ENCODE data around the gene TUB.

The TUB gene

GRCh38 chr11:8040921-8041285, 40.1 kb upstream of the TUB start:
- H3K4me1 Mint-ChIP-seq = peaks cover 6% of the 10 kb centered on the region
- H3K9me3 Mint-ChIP-seq = peaks cover 5% of the 10 kb centered on the region
- no peaks in the 10 kb centered on the region for H3K36me3 Mint-ChIP-seq (ENCODE audit: low read depth)
- H3K27me3 Mint-ChIP-seq (ENCODE audit: low read depth) = peaks cover 21% of the 10 kb centered on the region
- H3K27ac Mint-ChIP-seq = no peak overlapping the region
- TF ChIP-seq, protein P1, sequence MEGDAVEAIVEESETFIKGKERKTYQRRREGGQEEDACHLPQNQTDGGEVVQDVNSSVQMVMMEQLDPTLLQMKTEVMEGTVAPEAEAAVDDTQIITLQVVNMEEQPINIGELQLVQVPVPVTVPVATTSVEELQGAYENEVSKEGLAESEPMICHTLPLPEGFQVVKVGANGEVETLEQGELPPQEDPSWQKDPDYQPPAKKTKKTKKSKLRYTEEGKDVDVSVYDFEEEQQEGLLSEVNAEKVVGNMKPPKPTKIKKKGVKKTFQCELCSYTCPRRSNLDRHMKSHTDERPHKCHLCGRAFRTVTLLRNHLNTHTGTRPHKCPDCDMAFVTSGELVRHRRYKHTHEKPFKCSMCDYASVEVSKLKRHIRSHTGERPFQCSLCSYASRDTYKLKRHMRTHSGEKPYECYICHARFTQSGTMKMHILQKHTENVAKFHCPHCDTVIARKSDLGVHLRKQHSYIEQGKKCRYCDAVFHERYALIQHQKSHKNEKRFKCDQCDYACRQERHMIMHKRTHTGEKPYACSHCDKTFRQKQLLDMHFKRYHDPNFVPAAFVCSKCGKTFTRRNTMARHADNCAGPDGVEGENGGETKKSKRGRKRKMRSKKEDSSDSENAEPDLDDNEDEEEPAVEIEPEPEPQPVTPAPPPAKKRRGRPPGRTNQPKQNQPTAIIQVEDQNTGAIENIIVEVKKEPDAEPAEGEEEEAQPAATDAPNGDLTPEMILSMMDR (IDR thresholded peaks at IDR 0.05; ENCODE audit: unreplicated experiment in 3 of 3) = no peak
- no peak overlapping the region for H3K4me3 Mint-ChIP-seq

DNA sequence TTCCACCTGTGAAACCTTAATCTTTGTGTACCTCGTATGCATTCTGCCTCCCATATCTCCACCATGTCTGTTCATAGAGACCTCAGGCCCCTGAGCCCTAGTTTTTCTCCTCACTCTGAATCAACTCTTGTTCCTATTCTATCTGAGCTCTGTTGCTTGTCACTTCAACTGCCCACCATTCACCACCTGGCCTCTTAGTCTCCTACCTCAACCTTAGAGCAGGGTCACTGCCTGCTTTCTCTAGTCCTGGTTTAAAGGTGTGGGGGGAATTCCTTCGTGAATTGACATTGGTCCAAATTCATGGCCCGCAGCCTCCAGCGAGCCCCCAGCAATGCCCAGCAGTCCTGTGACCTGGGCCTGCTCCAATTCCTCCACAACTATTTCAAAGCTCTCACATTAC, 39.4 kb upstream of the TUB start:
- H3K4me3 Mint-ChIP-seq = no peak overlapping the region
- H3K9me3 Mint-ChIP-seq = peaks cover 5% of the 10 kb centered on the region
- H3K27ac Mint-ChIP-seq = no peak overlapping the region
- no peaks in the 10 kb centered on the region for H3K4me1 Mint-ChIP-seq
- peaks cover 24% of the 10 kb centered on the region for H3K27me3 Mint-ChIP-seq (ENCODE audit: low read depth)
- TF ChIP-seq, protein P1 (IDR thresholded peaks at IDR 0.05; ENCODE audit: unreplicated experiment in 3 of 3) = no peak
- H3K36me3 Mint-ChIP-seq (ENCODE audit: low read depth) = no peaks in the 10 kb centered on the region

DNA sequence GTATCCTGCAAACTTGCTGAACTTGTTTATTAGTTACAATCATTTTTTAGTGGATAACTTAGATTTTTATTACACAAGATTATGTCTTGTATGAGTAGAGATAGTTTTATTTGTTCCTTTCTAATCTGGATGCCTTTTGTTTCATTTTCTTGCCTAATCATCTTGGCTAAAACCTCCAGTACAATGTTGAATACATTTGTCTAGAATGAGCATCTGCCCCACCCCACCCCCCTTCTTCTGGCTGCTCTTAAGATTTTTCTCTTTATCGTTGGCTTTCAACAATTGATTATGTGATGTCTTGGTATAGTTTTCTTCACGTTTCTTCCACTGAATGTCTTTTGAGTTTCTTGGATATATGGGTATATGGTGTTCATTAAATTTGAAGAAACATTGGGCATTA, 37.3 kb upstream of the TUB start:
- Mint-ChIP-seq H3K4me3 (no peak overlapping the region), H3K4me1 (no peaks in the 10 kb centered on the region), H3K27me3 (ENCODE audit: low read depth) (peaks cover 20% of the 10 kb centered on the region), H3K36me3 (ENCODE audit: low read depth) (no peaks in the 10 kb centered on the region), H3K9me3 (peaks cover 5% of the 10 kb centered on the region), H3K27ac (no peak overlapping the region)
- TF ChIP-seq, protein P1 (IDR thresholded peaks at IDR 0.05; ENCODE audit: unreplicated experiment in 3 of 3) = no peak

- TF ChIP-seq, protein P1 (IDR thresholded peaks at IDR 0.05; ENCODE audit: unreplicated experiment in 3 of 3) = no peak
- H3K4me1 Mint-ChIP-seq = no peaks in the 10 kb centered on the region
- no peak overlapping the region for H3K27ac Mint-ChIP-seq
- H3K36me3 Mint-ChIP-seq (ENCODE audit: low read depth) = no peaks in the 10 kb centered on the region
- peaks cover 5% of the 10 kb centered on the region for H3K9me3 Mint-ChIP-seq
- peaks cover 24% of the 10 kb centered on the region for H3K27me3 Mint-ChIP-seq (ENCODE audit: low read depth)
- no peak overlapping the region for H3K4me3 Mint-ChIP-seq
These were observed 35.2 kb upstream of the TUB start for GRCh38 chr11:8045839-8046238.

- no peak overlapping the region for H3K27ac Mint-ChIP-seq
- H3K4me1 Mint-ChIP-seq = no peaks in the 10 kb centered on the region
- peaks cover 5% of the 10 kb centered on the region for H3K9me3 Mint-ChIP-seq
- H3K4me3 Mint-ChIP-seq = no peak overlapping the region
- H3K27me3 Mint-ChIP-seq (ENCODE audit: low read depth) = peaks cover 20% of the 10 kb centered on the region
- no peaks in the 10 kb centered on the region for H3K36me3 Mint-ChIP-seq (ENCODE audit: low read depth)
- TF ChIP-seq, protein P1 (IDR thresholded peaks at IDR 0.05; ENCODE audit: unreplicated experiment in 3 of 3) = no peak
These were observed 33.6 kb upstream of the TUB start for GRCh38 chr11:8047382-8047781.

DNA sequence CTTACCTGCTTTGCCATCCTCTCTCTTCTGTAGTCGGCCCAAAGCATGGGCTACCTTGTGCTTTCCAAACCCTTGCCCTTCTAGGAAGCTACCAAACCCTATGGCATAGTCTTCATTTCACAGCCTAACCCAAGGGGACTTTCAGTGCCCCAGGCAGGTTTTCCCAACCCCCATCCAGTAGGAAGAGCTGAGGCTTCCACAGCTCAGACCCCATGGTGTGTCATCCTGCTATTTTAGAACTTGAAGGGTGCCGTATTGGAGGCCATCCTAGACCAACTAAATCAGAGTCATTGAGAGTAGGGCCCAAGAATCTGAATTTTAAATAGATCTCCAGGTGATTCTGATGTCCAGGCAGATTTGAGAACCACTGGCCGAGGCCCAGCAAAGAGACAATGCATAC, 31.9 kb upstream of the TUB start:
- Mint-ChIP-seq H3K9me3 (no peaks in the 10 kb centered on the region), H3K4me1 (no peaks in the 10 kb centered on the region), H3K4me3 (no peak overlapping the region), H3K27ac (no peak overlapping the region), H3K27me3 (ENCODE audit: low read depth) (peaks cover 20% of the 10 kb centered on the region), H3K36me3 (ENCODE audit: low read depth) (no peaks in the 10 kb centered on the region)
- TF ChIP-seq, protein P1 (IDR thresholded peaks at IDR 0.05; ENCODE audit: unreplicated experiment in 3 of 3) = no peak

Measured in nephron (organoid).